HCT116 (cell line): Measurements from ENCODE around the gene KRT38. TPM values are rescaled to one million over a fixed set of nuclear protein-coding genes. Genes with fewer than 3 reads are reported as not detected.

Experiments used
- ATAC-seq: fragments of 200-7000 bp; cut with Tn5 transposase; 2 replicates; pipeline ENCODE4 v1.9.1; 2020; ENCODE audit warnings: mild to moderate bottlenecking, moderate library complexity
- BruUV-seq: library from RNA; stranded (reverse); fragments of 400-500 nt; replicated peaks from 2 replicates; lab custom pipeline; 2021; lab: Mats Ljungman, UMichigan
- CTCF ChIA-PET: fragments of 300-600 bp; sonication (Branson Sonifier 250); formaldehyde crosslinking; loops from one replicate; lab custom pipeline; 2021; ENCODE audit warnings: antibody characterized with exemption; lab: Charles Lee
- POLR2A ChIA-PET: fragments of 300-600, 350-600 bp; sonication (Branson Sonifier 250); formaldehyde crosslinking; loops from one replicate; lab custom pipeline; 2021; ENCODE audit warnings: antibody characterized with exemption; lab: Charles Lee
- RAD21 ChIA-PET, 2 experiments: fragments of 300-600 bp; sonication (Branson Sonifier 250); formaldehyde crosslinking; loops; one replicate each; lab custom pipeline; 2023; ENCODE audit warnings: low total read pairs in 2 of 2; ENCODE audit not compliant: uncharacterized antibody in 2 of 2, unreplicated experiment in 2 of 2, low non-redundant PET in 1 of 2; lab: Charles Lee
- DNase-seq: peaks from one replicate; pipeline ENCODE4 v3.0.0-alpha.2; 2010; ENCODE audit warnings: low read depth, low spot score
- H2AFZ ChIP-seq: fragments of 200-600 bp; shearing (Covaris generic), sonication (generic); 2 replicates; pipeline ENCODE4 v1.6.1; 2017; ENCODE audit warnings: low read depth, mixed run types, mixed read lengths, antibody characterized with exemption, low read length; ENCODE audit not compliant: poor library complexity, severe bottlenecking
- H3K27ac ChIP-seq: 2 replicates; pipeline ENCODE4 v1.5.1; 2012; ENCODE audit warnings: low read depth, low read length
- H3K27me3 ChIP-seq: fragments of 200-600 bp; sonication (generic); 2 replicates; pipeline ENCODE4 v1.6.1; 2016; ENCODE audit warnings: mixed run types, low read length, mixed read lengths; ENCODE audit not compliant: insufficient read depth
- H3K36me3 ChIP-seq, 2 experiments: fragments of 200-500 bp in 1 of 2; fragments of 200-600 bp in 1 of 2; sonication (Bioruptor generic) in 1 of 2; sonication (generic) in 1 of 2; 2 replicates each; pipeline versions ENCODE4 v1.5.1 to v1.6.1; 2014 to 2016; ENCODE audit warnings: low read length in 2 of 2, inconsistent platforms in 1 of 2, mixed read lengths in 1 of 2, mixed run types in 1 of 2; ENCODE audit not compliant: insufficient read depth in 2 of 2, control insufficient read depth in 1 of 2
- H3K4me1 ChIP-seq, 2 experiments: fragments of 200-600 bp in 1 of 2; sonication (generic) in 1 of 2; 2 replicates each; pipeline versions ENCODE4 v1.5.1 to v1.6.1; 2012 to 2017; ENCODE audit warnings: low read length in 2 of 2, inconsistent platforms in 1 of 2, mild to moderate bottlenecking in 1 of 2, mixed read lengths in 1 of 2, mixed run types in 1 of 2, moderate library complexity in 1 of 2; ENCODE audit not compliant: insufficient read depth in 2 of 2, control insufficient read depth in 1 of 2
- H3K4me2 ChIP-seq: fragments of 200-600 bp; sonication (generic); 2 replicates; pipeline ENCODE4 v1.6.1; 2017; ENCODE audit warnings: mixed run types, low read length, mixed read lengths
- H3K4me3 ChIP-seq, 2 experiments: fragments of 200-600 bp in 1 of 2; sonication (generic) in 1 of 2; replicated peaks in 1 of 2; 2 replicates each; pipeline ENCODE4 v1.5.1; 2011 to 2016; ENCODE audit warnings: low read length in 2 of 2, control low read depth in 1 of 2, low read depth in 1 of 2, mild to moderate bottlenecking in 1 of 2, mixed read lengths in 1 of 2, mixed run types in 1 of 2
- H3K79me2 ChIP-seq: fragments of 200-600 bp; sonication (generic); 2 replicates; pipeline ENCODE4 v1.6.1; 2017; ENCODE audit warnings: mild to moderate bottlenecking, mixed run types, low read length, moderate library complexity, mixed read lengths; ENCODE audit not compliant: insufficient read depth
- H3K9ac ChIP-seq: fragments of 200-600 bp; sonication (generic); 2 replicates; pipeline ENCODE4 v1.6.1; 2016; ENCODE audit warnings: low read length, mixed read lengths
- H3K9me2 ChIP-seq: fragments of 200-600 bp; sonication (generic), shearing (Covaris generic); 2 replicates; pipeline ENCODE4 v1.6.1; 2017; ENCODE audit warnings: mixed run types, mild to moderate bottlenecking, moderate library complexity; ENCODE audit not compliant: insufficient read depth
- H3K9me3 ChIP-seq, 2 experiments: fragments of 200-500 bp in 1 of 2; fragments of 200-600 bp in 1 of 2; sonication (Bioruptor generic) in 1 of 2; sonication (generic) in 1 of 2; 2 replicates each; pipeline ENCODE4 v1.6.1; 2014 to 2017; ENCODE audit warnings: low read length in 2 of 2, mixed read lengths in 2 of 2, inconsistent platforms in 1 of 2, low read depth in 1 of 2, mild to moderate bottlenecking in 1 of 2, mixed run types in 1 of 2, moderate library complexity in 1 of 2; ENCODE audit not compliant: control insufficient read depth in 1 of 2, insufficient read depth in 1 of 2
- H4K20me1 ChIP-seq: fragments of 200-600 bp; sonication (generic), shearing (Covaris generic); 2 replicates; pipeline ENCODE4 v1.6.1; 2017; ENCODE audit warnings: mixed run types, mild to moderate bottlenecking, moderate library complexity; ENCODE audit not compliant: insufficient read depth
- EGR1 ChIP-seq: IDR thresholded peaks from 2 replicates; pipeline ENCODE4 v1.6.1; 2012; ENCODE audit warnings: low read depth
- ELF1 ChIP-seq: IDR thresholded peaks from 2 replicates; pipeline ENCODE4 v1.6.1; 2012; ENCODE audit warnings: low read depth, borderline replicate concordance
- EZH2 ChIP-seq: fragments of 200-600 bp; sonication (generic); IDR thresholded peaks from 2 replicates; pipeline ENCODE4 v1.6.1; 2017; ENCODE audit warnings: antibody characterized with exemption, mixed run types
- EZH2phosphoT487 ChIP-seq: fragments of 200-600 bp; IDR thresholded peaks from 2 replicates; pipeline ENCODE4 v1.6.1; 2018; ENCODE audit warnings: antibody characterized with exemption, borderline replicate concordance
- FOSL1 ChIP-seq: IDR thresholded peaks from 2 replicates; pipeline ENCODE4 v1.6.1; 2012; ENCODE audit warnings: low read depth
- JUND ChIP-seq: IDR thresholded peaks from 2 replicates; pipeline ENCODE4 v1.6.1; 2012
- POLR2A ChIP-seq: IDR thresholded peaks from 2 replicates; pipeline ENCODE4 v1.7.0; 2011; ENCODE audit warnings: borderline replicate concordance; ENCODE audit not compliant: insufficient read depth, insufficient read length; ENCODE audit errors: extremely low read depth
- RAD21 ChIP-seq: IDR thresholded peaks from 2 replicates; pipeline ENCODE4 v1.6.1; 2012; ENCODE audit warnings: low read depth, mild to moderate bottlenecking
- SIN3A ChIP-seq: IDR thresholded peaks from 2 replicates; pipeline ENCODE4 v1.6.1; 2012; ENCODE audit warnings: low read depth
- SP1 ChIP-seq: IDR thresholded peaks from 2 replicates; pipeline ENCODE4 v1.6.1; 2012; ENCODE audit warnings: low read depth
- SRF ChIP-seq: IDR thresholded peaks from 2 replicates; pipeline ENCODE4 v1.6.1; 2012; ENCODE audit warnings: low read depth
- TCF7L2 ChIP-seq: IDR thresholded peaks from 2 replicates; pipeline ENCODE4 v1.7.0; 2011; ENCODE audit warnings: borderline replicate concordance, inconsistent platforms; ENCODE audit not compliant: insufficient read depth, insufficient read length; ENCODE audit errors: extremely low read depth
- ZFX ChIP-seq: fragments of 450-650 bp; IDR thresholded peaks from 2 replicates; pipeline ENCODE4 v1.6.1; 2017
- ZNF274 ChIP-seq: fragments of 200-500 bp; sonication (Bioruptor generic); IDR thresholded peaks from 2 replicates; pipeline ENCODE4 v1.6.1; 2014; ENCODE audit warnings: mild to moderate bottlenecking, low read depth, low read length, inconsistent platforms
- intact Hi-C: fragments of 100-400 bp; cut with micrococcal nuclease; formaldehyde crosslinking; loops from 2 replicates; pipeline ENCODE4 v1.10.0; 2022
- total RNA-seq: library from RNA; stranded (reverse); gene quantifications from one replicate; pipeline ENCODE4 v1.2.1, GENCODE V29; 2021; ENCODE audit not compliant: unreplicated experiment
- TF ChIP-seq, protein P1 (sequence below): IDR thresholded peaks from 2 replicates; pipeline ENCODE4 v1.6.1; 2012; ENCODE audit warnings: low read depth
- TF ChIP-seq, protein P2 (sequence below): IDR thresholded peaks from 2 replicates; pipeline ENCODE4 v1.6.1; 2012

Gene KRT38
- total RNA-seq, 1 experiment from 2014 or later: not detected

DNA sequence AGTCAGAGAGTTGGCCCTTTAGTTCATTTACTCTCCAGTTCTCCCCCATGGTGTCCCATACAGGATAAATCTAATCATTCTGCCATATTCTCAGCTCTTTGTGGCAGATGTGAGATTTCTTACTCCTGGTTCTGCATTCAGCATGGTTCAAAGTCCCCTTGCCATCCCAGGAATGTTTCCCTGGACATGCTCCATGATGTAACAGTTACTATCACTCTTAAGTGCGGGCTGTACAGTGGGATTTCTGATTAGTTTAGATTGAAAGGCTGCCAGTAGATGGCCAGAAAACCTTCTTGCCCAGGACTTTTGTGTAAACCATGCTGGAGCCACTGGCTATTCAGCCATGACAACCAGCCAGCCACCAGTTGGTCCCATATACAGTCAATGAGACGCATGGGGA, 26.8 kb downstream of the KRT38 start:
- intact Hi-C loops: loop anchor here (10.0 kb wide), 1 partner anchor 81 kb away; no protein-coding TSS in a partner anchor
- H3K27me3 ChIP-seq: no peaks in the 10 kb centered on the region
- no peaks in the 10 kb centered on the region for H3K36me3 ChIP-seq
- no peak overlapping the region for H3K4me2 ChIP-seq
- no peak for TF ChIP-seq SIN3A
- no peak for TF ChIP-seq EZH2
- no peak for TF ChIP-seq EZH2phosphoT487
- TF ChIP-seq JUND: no peak
- no peak for TF ChIP-seq RAD21
- TF ChIP-seq ZNF274: no peak
- no peak for TF ChIP-seq ELF1
- TF ChIP-seq SP1: no peak
- TF ChIP-seq TCF7L2: no peak
- TF ChIP-seq, protein P1, sequence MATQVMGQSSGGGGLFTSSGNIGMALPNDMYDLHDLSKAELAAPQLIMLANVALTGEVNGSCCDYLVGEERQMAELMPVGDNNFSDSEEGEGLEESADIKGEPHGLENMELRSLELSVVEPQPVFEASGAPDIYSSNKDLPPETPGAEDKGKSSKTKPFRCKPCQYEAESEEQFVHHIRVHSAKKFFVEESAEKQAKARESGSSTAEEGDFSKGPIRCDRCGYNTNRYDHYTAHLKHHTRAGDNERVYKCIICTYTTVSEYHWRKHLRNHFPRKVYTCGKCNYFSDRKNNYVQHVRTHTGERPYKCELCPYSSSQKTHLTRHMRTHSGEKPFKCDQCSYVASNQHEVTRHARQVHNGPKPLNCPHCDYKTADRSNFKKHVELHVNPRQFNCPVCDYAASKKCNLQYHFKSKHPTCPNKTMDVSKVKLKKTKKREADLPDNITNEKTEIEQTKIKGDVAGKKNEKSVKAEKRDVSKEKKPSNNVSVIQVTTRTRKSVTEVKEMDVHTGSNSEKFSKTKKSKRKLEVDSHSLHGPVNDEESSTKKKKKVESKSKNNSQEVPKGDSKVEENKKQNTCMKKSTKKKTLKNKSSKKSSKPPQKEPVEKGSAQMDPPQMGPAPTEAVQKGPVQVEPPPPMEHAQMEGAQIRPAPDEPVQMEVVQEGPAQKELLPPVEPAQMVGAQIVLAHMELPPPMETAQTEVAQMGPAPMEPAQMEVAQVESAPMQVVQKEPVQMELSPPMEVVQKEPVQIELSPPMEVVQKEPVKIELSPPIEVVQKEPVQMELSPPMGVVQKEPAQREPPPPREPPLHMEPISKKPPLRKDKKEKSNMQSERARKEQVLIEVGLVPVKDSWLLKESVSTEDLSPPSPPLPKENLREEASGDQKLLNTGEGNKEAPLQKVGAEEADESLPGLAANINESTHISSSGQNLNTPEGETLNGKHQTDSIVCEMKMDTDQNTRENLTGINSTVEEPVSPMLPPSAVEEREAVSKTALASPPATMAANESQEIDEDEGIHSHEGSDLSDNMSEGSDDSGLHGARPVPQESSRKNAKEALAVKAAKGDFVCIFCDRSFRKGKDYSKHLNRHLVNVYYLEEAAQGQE: no peak
- TF ChIP-seq, protein P2, sequence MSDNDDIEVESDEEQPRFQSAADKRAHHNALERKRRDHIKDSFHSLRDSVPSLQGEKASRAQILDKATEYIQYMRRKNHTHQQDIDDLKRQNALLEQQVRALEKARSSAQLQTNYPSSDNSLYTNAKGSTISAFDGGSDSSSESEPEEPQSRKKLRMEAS: no peak
- TF ChIP-seq ZFX: no peak
- no peak for TF ChIP-seq SRF
- no peak for TF ChIP-seq EGR1
- TF ChIP-seq FOSL1: no peak
- TF ChIP-seq POLR2A: no peak
- BruUV-seq: no TSS peak
- CTCF ChIA-PET: no interaction called here
- H3K9ac ChIP-seq: no peak overlapping the region
- RAD21 ChIA-PET: interaction anchor here in 1 of 2 experiments (0.5 kb wide), 1 partner anchor 15 kb away, joined by 3 read pairs; no protein-coding TSS in a partner anchor
- H4K20me1 ChIP-seq: no peaks in the 10 kb centered on the region
- no peaks in the 10 kb centered on the region for H3K9me3 ChIP-seq
- no peak for ATAC-seq
- no peak for DNase-seq
- no peak overlapping the region for H3K4me3 ChIP-seq
- POLR2A ChIA-PET: interaction anchor here (0.9 kb wide), 1 partner anchor 10 kb away, joined by 3 read pairs; no protein-coding TSS in a partner anchor
- no peaks in the 10 kb centered on the region for H3K79me2 ChIP-seq
- no peaks in the 10 kb centered on the region for H3K9me2 ChIP-seq
- H2AFZ ChIP-seq: no peak overlapping the region
- H3K4me1 ChIP-seq: peaks cover 15 to 33% of the 10 kb centered on the region in 2 experiments
- H3K27ac ChIP-seq: no peak overlapping the region
